ENCODE measurements around the gene STK11IP. TPM values are rescaled to one million over a fixed set of nuclear protein-coding genes. Genes with fewer than 3 reads are reported as not detected.

Gene STK11IP
- total and polyA plus RNA-seq, 2 of the 13 experiments (the other 11 are each of a cell fraction or from before 2014, with no cell fraction given), result 12.8 to 24.0 TPM

GRCh38 chr2:219628235-219628985 is 30.8 kb downstream of the STK11IP start:
- BruUV-seq (replicated peaks), result no TSS peak
- Histone ChIP-seq H3K79me2 (ENCODE audit: insufficient read depth, low read length) (no peaks in the 10 kb centered on the region), H3K27ac (ENCODE audit: extremely low read length, insufficient read depth, low read length) (no peak overlapping the region), H3K36me3 (replicated peaks in 1 of 2; ENCODE audit: control insufficient read depth in 1 of 2, insufficient read depth in 2 of 2, low read length in 2 of 2) (no peaks in the 10 kb centered on the region), H3K4me3 (replicated peaks in 1 of 3; ENCODE audit: insufficient read depth in 1 of 3, low read depth in 2 of 3, low read length in 3 of 3) (peak overlapping the region in 2 of 3 experiments; percentile 52 to 72; a peak in 2 of 6 replicates), H3K9ac (ENCODE audit: insufficient read depth, low read depth, low read length) (no peak overlapping the region), H2AFZ (ENCODE audit: low read length) (no peak overlapping the region), H3K4me2 (ENCODE audit: low read depth, low read length) (peak overlapping the region; percentile 81), H3K9me3 (ENCODE audit: low read length) (no peaks in the 10 kb centered on the region), H3K27me3 (ENCODE audit: control insufficient read depth in 1 of 2, insufficient read depth in 2 of 2, low read length in 2 of 2) (peaks cover 29 to 87% of the 10 kb centered on the region in 2 experiments; a peak in 4 of 5 replicates), H4K20me1 (ENCODE audit: insufficient read depth, low read length) (no peaks in the 10 kb centered on the region), H3K4me1 (ENCODE audit: insufficient read depth, low read length) (peaks cover 44% of the 10 kb centered on the region)
- FAIRE-seq, result no peak
- in situ Hi-C loops (cut with HindIII; ENCODE audit: extremely low pct_ligation_motif_present, low pct_unique_long_range_greater_than_20kb), result no loop called here
- CTCF ChIA-PET (ENCODE audit: low intra/inter-chr PET ratio, low total read pairs), result no interaction called here
- 70% methylated on average over 26 of the region's 26 CpGs for WGBS (ENCODE audit: low lambda C conversion rate)
- no peak for ATAC-seq
- intact Hi-C loops (cut with micrococcal nuclease; ENCODE audit: unreplicated experiment), result loop anchor here (2.0 to 5.0 kb wide), 2 partner anchors 28 to 51 kb away; no protein-coding TSS in a partner anchor
- DNase-seq (ENCODE audit: low spot score), result no peak
- POLR2A ChIA-PET, result interaction anchor here (0.6 kb wide), 1 partner anchor 118 kb away, joined by 3 read pairs; no protein-coding TSS in a partner anchor
- TF ChIP-seq DMTF1 (CRISPR knock-in tag; IDR thresholded peaks at IDR 0.05) (no peak), BCLAF1 (IDR thresholded peaks at IDR 0.05) (no peak), HES4 (CRISPR knock-in tag; IDR thresholded peaks at IDR 0.05; ENCODE audit: borderline replicate concordance) (0 out of 2 replicates have a peak, but pooled peaks have one; percentile 43), ZNF260 (CRISPR knock-in tag; IDR thresholded peaks at IDR 0.05; ENCODE audit: borderline replicate concordance, low read depth) (no peak), ZBTB21 (CRISPR knock-in tag; IDR thresholded peaks at IDR 0.05) (no peak), JUND (CRISPR knock-in tag; IDR thresholded peaks at IDR 0.05) (no peak), ZNF879 (CRISPR knock-in tag; IDR thresholded peaks at IDR 0.05) (no peak), HDAC2 (CRISPR knock-in tag; IDR thresholded peaks at IDR 0.05) (no peak), MTA1 (CRISPR knock-in tag; IDR thresholded peaks at IDR 0.05; ENCODE audit: borderline replicate concordance) (0 out of 2 replicates have a peak, but pooled peaks have one; percentile 23), SP4 (CRISPR knock-in tag; IDR thresholded peaks at IDR 0.05) (peak; percentile 30; the same call in 1 of the 2 replicates), SRF (IDR thresholded peaks at IDR 0.05; ENCODE audit: low read depth, low read length) (no peak), GFI1 (CRISPR knock-in tag; IDR thresholded peaks at IDR 0.05; ENCODE audit: borderline replicate concordance) (no peak), ZFP62 (CRISPR knock-in tag; IDR thresholded peaks at IDR 0.05) (no peak), ZNF749 (CRISPR knock-in tag; IDR thresholded peaks at IDR 0.05; ENCODE audit: borderline replicate concordance) (no peak), ZSCAN20 (CRISPR knock-in tag; IDR thresholded peaks at IDR 0.05; ENCODE audit: borderline replicate concordance) (no peak)

Measured in HepG2 (cell line).